GM19468 (cell line): ENCODE data around the gene LHPP.

ENCODE experiments used
- ATAC-seq: cut with Tn5 transposase; IDR thresholded peaks from one replicate; pipeline ENCODE4 v1.9.1; 2021; ENCODE audit warnings: mild to moderate bottlenecking, moderate library complexity, moderate number of reproducible peaks; ENCODE audit not compliant: unreplicated experiment; ENCODE audit errors: extremely low read depth

LHPP gene

GRCh38 chr10:124612611-124613498, 151.2 kb downstream of the LHPP start:
- no peak for ATAC-seq

GRCh38 chr10:124614003-124614659, 152.5 kb downstream of the LHPP start:
- ATAC-seq = no peak

- no peak for ATAC-seq
These were observed 153.6 kb downstream of the LHPP start for GRCh38 chr10:124615259-124615658.

DNA sequence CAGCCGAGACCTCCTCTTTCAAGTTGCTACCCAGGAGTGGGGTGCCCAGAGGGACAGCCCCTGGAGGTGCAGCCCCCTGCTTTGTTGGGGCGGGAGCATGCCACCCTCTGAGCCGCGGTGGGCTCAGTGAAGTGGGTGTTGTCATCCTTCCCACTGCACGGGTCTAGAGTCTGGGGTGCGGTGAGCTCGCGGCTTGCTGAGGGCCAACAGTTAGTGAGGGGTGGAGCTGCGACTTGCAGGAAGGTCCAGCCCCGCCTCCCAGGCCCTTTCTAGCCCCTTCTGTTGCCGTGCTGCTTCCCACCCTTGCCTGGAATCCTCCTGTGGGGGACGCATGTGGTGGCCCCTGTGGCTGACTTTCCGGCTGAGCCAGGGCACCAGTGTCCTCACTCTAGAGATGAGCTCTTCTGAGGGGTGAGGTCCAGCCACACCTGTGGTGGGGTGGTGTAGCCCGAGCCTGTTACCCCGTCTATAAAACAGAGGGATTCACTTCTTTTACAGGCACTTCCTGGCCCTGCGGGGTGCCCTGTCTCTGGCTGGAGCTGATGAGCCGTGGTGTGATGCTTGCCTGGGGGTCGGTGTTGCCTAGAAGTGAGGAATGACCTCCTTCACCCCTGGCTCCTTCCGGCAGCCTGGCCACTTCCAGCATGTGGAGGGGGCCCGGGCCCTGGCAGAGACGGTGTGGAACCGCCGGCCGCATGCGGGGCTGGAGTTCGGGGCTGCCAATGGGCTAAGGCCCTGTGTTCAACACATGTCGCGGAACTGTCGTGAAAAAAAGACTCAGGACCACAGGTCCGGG, 154.6 kb downstream of the LHPP start:
- ATAC-seq = no peak

GRCh38 chr10:124616836-124617130, 155.2 kb downstream of the LHPP start:
- no peak for ATAC-seq

DNA sequence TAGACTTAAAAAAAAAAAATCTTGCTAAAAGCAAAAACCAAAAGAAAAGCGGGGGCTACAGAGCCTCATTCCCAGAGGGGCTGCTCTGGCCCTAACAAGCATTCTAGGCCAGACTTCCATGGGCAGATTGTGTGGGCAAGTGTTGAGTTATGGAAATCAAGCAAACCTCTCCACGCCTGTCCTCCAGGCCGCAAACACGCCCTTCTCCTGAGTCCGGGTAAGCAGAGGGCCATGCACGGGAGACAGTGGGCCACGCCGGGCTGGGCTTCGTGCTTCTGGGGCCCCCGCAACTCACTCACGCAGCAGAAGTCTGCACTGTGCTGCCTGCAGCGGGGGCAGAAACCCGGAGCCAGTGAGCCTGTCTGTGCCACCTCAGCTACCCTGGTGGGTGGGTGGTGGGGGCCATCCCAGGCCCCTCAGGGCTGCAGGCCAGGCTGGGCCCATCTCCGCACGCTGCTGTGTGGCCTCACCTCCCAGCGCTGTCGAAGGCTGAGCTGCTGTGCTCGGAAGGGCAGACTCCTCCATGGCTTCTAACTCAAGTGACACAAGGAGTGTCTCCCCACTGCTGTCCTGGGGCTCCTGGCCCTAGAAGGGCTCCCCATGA, 156.9 kb downstream of the LHPP start:
- ATAC-seq = no peak

DNA sequence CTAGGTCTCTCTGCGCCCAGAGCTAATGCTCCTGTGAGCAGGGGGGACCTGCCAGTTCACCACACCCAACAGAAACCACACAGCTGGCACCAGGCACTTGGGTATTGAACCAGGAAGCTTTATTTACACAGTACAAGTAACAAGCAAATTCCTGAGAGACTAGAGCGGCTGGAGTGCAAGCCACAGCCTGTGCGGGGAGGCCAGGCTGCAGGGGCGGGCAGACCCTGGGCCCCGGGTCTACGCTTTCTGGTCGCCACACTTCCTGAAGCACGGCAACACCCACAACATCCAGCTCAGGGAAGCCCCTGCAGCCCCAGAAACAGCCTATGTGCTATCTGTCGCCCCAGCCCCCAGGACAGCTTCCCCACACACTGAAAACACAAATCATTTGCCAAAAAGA, 157.6 kb downstream of the LHPP start:
- no peak for ATAC-seq

DNA sequence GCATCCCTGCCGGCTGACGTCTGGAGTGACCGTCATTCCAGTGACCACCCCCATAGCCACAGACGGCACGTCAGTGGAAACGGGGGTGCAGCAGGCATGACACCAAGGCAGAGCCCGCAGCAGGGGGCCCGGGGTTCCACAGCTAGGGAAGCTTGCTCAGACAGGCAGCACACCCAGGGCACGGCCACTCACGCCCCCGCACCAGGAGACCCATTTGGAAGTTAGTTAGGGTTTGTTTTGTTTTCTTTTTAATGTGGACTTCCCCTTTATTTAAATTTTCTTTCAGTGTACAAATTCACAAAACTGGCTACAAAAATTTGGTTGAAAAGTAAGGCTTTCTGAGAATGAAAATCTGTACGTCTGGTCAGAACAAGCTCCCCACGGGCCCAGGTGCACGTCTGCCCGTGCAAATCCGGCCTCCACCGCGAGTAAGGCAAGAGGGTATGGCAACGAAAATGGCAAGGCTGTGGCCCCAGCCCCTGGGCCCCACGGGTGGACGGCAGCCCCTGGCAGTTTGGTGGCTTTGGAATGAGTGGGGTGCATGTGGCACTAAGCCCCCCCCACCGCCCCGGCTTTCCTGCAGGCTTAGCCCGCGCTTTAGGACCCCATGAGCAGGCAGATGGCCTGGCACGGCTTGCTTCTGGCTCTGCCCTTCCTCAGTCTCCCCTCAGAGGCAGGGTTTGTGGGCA, 158.3 kb downstream of the LHPP start:
- ATAC-seq = no peak

- ATAC-seq = no peak
These were observed 160.0 kb downstream of the LHPP start for GRCh38 chr10:124621637-124622036.

GRCh38 chr10:124622158-124622557, 160.5 kb downstream of the LHPP start:
- ATAC-seq = no peak

DNA sequence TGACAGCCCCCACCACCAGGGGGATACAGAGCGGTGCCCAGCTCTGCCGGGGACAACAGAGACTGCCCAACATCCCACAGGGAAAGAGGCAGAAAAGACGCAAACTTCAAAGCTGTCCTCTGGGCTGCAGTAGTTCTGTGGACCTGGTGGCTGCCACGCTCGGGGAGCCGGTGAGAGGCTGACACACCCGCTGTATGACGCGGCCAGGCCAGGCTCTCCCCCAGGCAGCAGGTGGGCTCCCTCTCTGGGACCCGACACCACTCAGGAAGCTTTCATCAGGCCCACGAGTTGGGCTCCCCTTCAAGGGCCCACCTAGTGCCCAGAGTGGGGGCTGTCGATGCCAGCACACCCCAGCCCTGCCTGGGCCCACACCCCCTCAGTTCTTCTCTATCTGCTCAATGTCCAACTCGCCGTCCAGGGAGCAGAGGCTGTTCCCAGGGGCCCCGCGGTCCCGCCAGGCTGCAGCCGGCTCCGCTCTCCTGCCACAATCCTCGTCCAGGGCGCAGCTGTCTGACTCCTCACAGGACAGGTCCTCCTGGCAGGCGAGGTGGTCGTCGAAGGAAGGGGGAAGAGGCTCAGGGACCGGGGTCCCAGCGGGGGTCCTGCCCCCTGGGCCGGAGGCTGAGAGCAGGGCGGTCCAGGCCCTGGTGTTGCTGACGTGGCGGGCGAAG, 161.4 kb downstream of the LHPP start:
- no peak for ATAC-seq

- no peak for ATAC-seq
These were observed 162.4 kb downstream of the LHPP start for GRCh38 chr10:124624006-124624405.

DNA sequence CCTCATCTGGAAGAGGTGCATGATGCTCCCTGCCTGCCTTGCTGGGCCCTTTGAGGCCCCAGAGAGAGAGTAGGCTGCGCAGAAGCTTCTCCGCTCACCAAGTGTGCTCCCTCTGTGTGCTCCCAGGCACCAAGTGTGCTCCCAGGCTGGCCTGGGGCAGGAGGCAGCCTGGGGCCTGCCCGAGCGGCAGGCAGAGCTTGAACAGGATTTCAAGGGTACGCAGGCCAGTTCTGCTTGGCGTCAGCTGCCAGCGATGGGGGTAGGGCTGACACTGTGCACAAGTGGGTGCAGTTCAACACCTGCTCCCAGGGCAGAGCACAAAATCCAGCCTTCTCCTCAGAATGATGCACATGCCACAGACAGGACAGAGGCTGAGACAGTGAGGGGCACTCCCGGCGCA, 162.8 kb downstream of the LHPP start:
- ATAC-seq = no peak

GRCh38 chr10:124624895-124625294, 163.3 kb downstream of the LHPP start:
- no peak for ATAC-seq

DNA sequence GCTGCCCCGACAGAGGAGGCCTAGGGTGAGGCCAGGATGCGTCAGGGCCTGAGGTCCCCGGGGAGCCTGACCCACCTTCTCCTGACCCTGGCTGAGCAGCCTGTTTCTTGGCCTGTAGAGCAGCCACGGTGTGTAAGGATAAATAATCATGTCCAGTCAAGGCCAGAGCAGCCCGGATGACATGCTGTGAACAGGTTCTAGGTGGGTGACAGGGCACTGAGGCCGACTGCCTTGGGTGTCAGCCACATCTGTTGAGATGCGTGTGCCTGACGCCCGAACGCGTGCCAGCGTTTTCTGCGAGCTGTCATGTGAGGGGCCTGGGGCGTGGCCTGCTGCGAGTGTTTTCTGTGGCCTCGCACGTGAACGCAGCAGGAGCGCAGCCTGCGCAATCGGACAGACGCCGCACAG, 164.2 kb downstream of the LHPP start:
- ATAC-seq = no peak

- ATAC-seq = peak; percentile 12
These were observed 165.2 kb downstream of the LHPP start for GRCh38 chr10:124626759-124627380.

- ATAC-seq = no peak
These were observed 166.4 kb downstream of the LHPP start for GRCh38 chr10:124627866-124628675.

GRCh38 chr10:124628676-124629021, 167.0 kb downstream of the LHPP start:
- no peak for ATAC-seq
